ENCODE data around the gene AMDHD2.

GRCh38 chr16:2529961-2530628 is 9.9 kb downstream of the AMDHD2 start:
- TF ChIP-seq CTCF (IDR thresholded peaks at IDR 0.05) = no peak
- no peak for TF ChIP-seq POLR2A (IDR thresholded peaks at IDR 0.05)
